OCI-LY7 (cell line): ENCODE measurements around the gene SMPD1. TPM values are rescaled to one million over a fixed set of nuclear protein-coding genes. Genes with fewer than 3 reads are reported as not detected.

Experiments
- BruUV-seq: library from RNA; stranded (reverse); fragments of 400-500 nt; replicated peaks from 2 replicates; lab custom pipeline; 2021; lab: Mats Ljungman, UMichigan
- CTCF ChIA-PET: fragments of 300-600 bp; sonication (Branson Sonifier 250); formaldehyde crosslinking; loops from one replicate; lab custom pipeline; 2022; ENCODE audit warnings: antibody characterized with exemption; ENCODE audit not compliant: unreplicated experiment; lab: Charles Lee
- POLR2A ChIA-PET: fragments of 300-600 bp; sonication (Branson Sonifier 250); formaldehyde crosslinking; loops from one replicate; lab custom pipeline; 2022; ENCODE audit warnings: antibody characterized with exemption; lab: Charles Lee
- DNase-seq: peaks from one replicate; pipeline ENCODE4 v3.0.0-alpha.2; 2015; ENCODE audit warnings: low spot score
- H2AFZ ChIP-seq: fragments of 200-600 bp; sonication (generic), shearing (Covaris generic); 2 replicates; pipeline ENCODE4 v1.6.1; 2014; ENCODE audit warnings: mild to moderate bottlenecking, antibody characterized with exemption, low read length, moderate library complexity
- H3K27ac ChIP-seq: fragments of 200-600 bp; sonication (generic); 2 replicates; pipeline ENCODE4 v1.5.1; 2014; ENCODE audit warnings: mixed run types, low read depth, mild to moderate bottlenecking, moderate library complexity, low read length, inconsistent platforms; ENCODE audit not compliant: poor library complexity, severe bottlenecking
- H3K36me3 ChIP-seq: fragments of 200-600 bp; sonication (generic); 2 replicates; pipeline ENCODE4 v1.6.1; 2014; ENCODE audit warnings: mild to moderate bottlenecking, antibody characterized with exemption, low read length, moderate library complexity, mixed read lengths; ENCODE audit not compliant: insufficient read depth
- H3K4me1 ChIP-seq: fragments of 200-600 bp; sonication (generic); 2 replicates; pipeline ENCODE4 v1.5.1; 2014; ENCODE audit warnings: mild to moderate bottlenecking, low read length; ENCODE audit not compliant: insufficient read depth, poor library complexity, severe bottlenecking
- H3K4me2 ChIP-seq: fragments of 200-600 bp; sonication (generic); 2 replicates; pipeline ENCODE4 v1.6.1; 2014; ENCODE audit warnings: mild to moderate bottlenecking, low read length
- H3K4me3 ChIP-seq: fragments of 200-600 bp; sonication (generic); 2 replicates; pipeline ENCODE4 v1.5.1; 2014; ENCODE audit warnings: mild to moderate bottlenecking, low read depth, low read length; ENCODE audit not compliant: poor library complexity, severe bottlenecking
- H3K79me2 ChIP-seq: fragments of 200-600 bp; sonication (generic); 2 replicates; pipeline ENCODE4 v1.6.1; 2016; ENCODE audit warnings: low read depth, mild to moderate bottlenecking, low read length, moderate library complexity, mixed read lengths; ENCODE audit not compliant: insufficient read depth
- H3K9me2 ChIP-seq: fragments of 200-600 bp; sonication (generic); 2 replicates; pipeline ENCODE4 v1.6.1; 2016; ENCODE audit warnings: mild to moderate bottlenecking, low read length, mixed read lengths; ENCODE audit not compliant: insufficient read depth
- H3K9me3 ChIP-seq: fragments of 200-600 bp; sonication (generic); 2 replicates; pipeline ENCODE4 v1.6.1; 2014; ENCODE audit warnings: mild to moderate bottlenecking, mixed run types, low read length, mixed read lengths
- H4K20me1 ChIP-seq: fragments of 200-600 bp; sonication (generic); 2 replicates; pipeline ENCODE4 v1.6.1; 2014; ENCODE audit warnings: mild to moderate bottlenecking, antibody characterized with exemption, low read length, moderate library complexity, mixed read lengths; ENCODE audit not compliant: insufficient read depth
- CTCF ChIP-seq: fragments of 200-600 bp; sonication (generic); conservative IDR thresholded peaks from 2 replicates; pipeline ENCODE4 v1.5.1; 2014; ENCODE audit warnings: mild to moderate bottlenecking, antibody characterized with exemption, low read length, moderate library complexity, mixed read lengths
- EZH2phosphoT487 ChIP-seq: fragments of 200-600 bp; sonication (generic); IDR thresholded peaks from 2 replicates; pipeline ENCODE4 v1.6.1; 2018; ENCODE audit warnings: low read depth, borderline replicate concordance, mild to moderate bottlenecking, mixed run types, antibody characterized with exemption, low read length, moderate library complexity, mixed read lengths
- intact Hi-C: fragments of 100-400 bp; cut with micrococcal nuclease; formaldehyde crosslinking; loops from one replicate; pipeline ENCODE4 v1.10.0; 2022; ENCODE audit not compliant: unreplicated experiment
- total RNA-seq, 2 experiments: library from RNA; depleted of rRNA in 1 of 2; stranded (reverse); fragments of >200 nt in 1 of 2; shearing (Covaris generic) in 1 of 2; gene quantifications; 2 replicates each; pipeline ENCODE4 v1.2.3, GENCODE V29; 2014 to 2022

Gene SMPD1
- total RNA-seq, 2 experiments from 2014 or later: 5.1 to 11.9 TPM

GRCh38 chr11:6393989-6394670 is 3.9 kb downstream of the SMPD1 start:
- POLR2A ChIA-PET: interaction anchor here (0.6 to 2.0 kb wide), 4 partner anchors 8 to 159 kb away, joined by 3 to 9 read pairs (median 3); no protein-coding TSS in a partner anchor

GRCh38 chr11:6395470-6396060 is 5.3 kb downstream of the SMPD1 start:
- no peak for TF ChIP-seq EZH2phosphoT487
- no peak for TF ChIP-seq CTCF
- no peaks in the 10 kb centered on the region for H3K9me3 ChIP-seq
- no peak overlapping the region for H3K4me3 ChIP-seq
- no peak for DNase-seq
- no peaks in the 10 kb centered on the region for H4K20me1 ChIP-seq
- H2AFZ ChIP-seq: no peak overlapping the region
- H3K4me1 ChIP-seq: peaks cover 8% of the 10 kb centered on the region
- no peak overlapping the region for H3K27ac ChIP-seq
- POLR2A ChIA-PET: no interaction called here
- H3K4me2 ChIP-seq: no peak overlapping the region
- no peaks in the 10 kb centered on the region for H3K9me2 ChIP-seq
- CTCF ChIA-PET: no interaction called here
- no peaks in the 10 kb centered on the region for H3K79me2 ChIP-seq
- intact Hi-C loops: loop anchor here (10.0 kb wide), 1 partner anchor 1119 kb away; the partner anchor contains the start of gene PPFIBP2
- H3K36me3 ChIP-seq: peaks cover 7% of the 10 kb centered on the region
- no TSS peak for BruUV-seq

More at GRCh38 chr11:6393989-6394670, 3.9 kb downstream of the SMPD1 start:
- H3K36me3 ChIP-seq: no peaks in the 10 kb centered on the region; the same call in 1 of the 2 replicates
- H3K27ac ChIP-seq: no peak overlapping the region
- H3K9me3 ChIP-seq: no peaks in the 10 kb centered on the region
- no peak overlapping the region for H2AFZ ChIP-seq
- intact Hi-C loops: loop anchor here (10.0 kb wide), 1 partner anchor 1121 kb away; the partner anchor contains the start of gene PPFIBP2
- H3K4me1 ChIP-seq: peaks cover 14% of the 10 kb centered on the region
- no peak for DNase-seq
- no peaks in the 10 kb centered on the region for H3K9me2 ChIP-seq
- no peak for TF ChIP-seq CTCF
- TF ChIP-seq EZH2phosphoT487: no peak
- BruUV-seq: no TSS peak
- no peaks in the 10 kb centered on the region for H3K79me2 ChIP-seq
- H3K4me3 ChIP-seq: no peak overlapping the region
- no peaks in the 10 kb centered on the region for H4K20me1 ChIP-seq
- no peak overlapping the region for H3K4me2 ChIP-seq
- CTCF ChIA-PET: no interaction called here

GRCh38 chr11:6397156-6397555 is 6.9 kb downstream of the SMPD1 start:
- Histone ChIP-seq H4K20me1 (no peaks in the 10 kb centered on the region), H2AFZ (no peak overlapping the region), H3K9me3 (no peaks in the 10 kb centered on the region), H3K9me2 (no peaks in the 10 kb centered on the region), H3K4me2 (no peak overlapping the region), H3K27ac (no peak overlapping the region), H3K4me3 (no peak overlapping the region), H3K36me3 (peaks cover 17% of the 10 kb centered on the region), H3K4me1 (peaks cover 10% of the 10 kb centered on the region), H3K79me2 (no peaks in the 10 kb centered on the region)
- intact Hi-C loops: loop anchor here (10.0 kb wide), 1 partner anchor 1118 kb away; the partner anchor contains the start of gene PPFIBP2
- POLR2A ChIA-PET: no interaction called here
- no TSS peak for BruUV-seq
- CTCF ChIA-PET: no interaction called here
- TF ChIP-seq EZH2phosphoT487: no peak
- no peak for TF ChIP-seq CTCF
- no peak for DNase-seq
